Hepatocyte (in vitro differentiated cells): ENCODE measurements around the gene CLASRP.

Source experiments
- CTCF ChIP-seq: fragments of 200-600 bp; sonication (generic); IDR thresholded peaks from 2 replicates; pipeline ENCODE4 v1.5.1; 2016; ENCODE audit warnings: antibody characterized with exemption, mild to moderate bottlenecking; ENCODE audit not compliant: poor library complexity
- EZH2 ChIP-seq: fragments of 200-600 bp; sonication (generic); IDR thresholded peaks from 2 replicates; pipeline ENCODE4 v1.6.1; 2016; ENCODE audit warnings: antibody characterized with exemption, mild to moderate bottlenecking, borderline replicate concordance

- TF ChIP-seq CTCF (no peak), EZH2 (no peak)
These were observed 33.1 kb upstream of the CLASRP start for GRCh38 chr19:45005787-45006186.
